Measurements from ENCODE around the gene BAZ1B.

DNA sequence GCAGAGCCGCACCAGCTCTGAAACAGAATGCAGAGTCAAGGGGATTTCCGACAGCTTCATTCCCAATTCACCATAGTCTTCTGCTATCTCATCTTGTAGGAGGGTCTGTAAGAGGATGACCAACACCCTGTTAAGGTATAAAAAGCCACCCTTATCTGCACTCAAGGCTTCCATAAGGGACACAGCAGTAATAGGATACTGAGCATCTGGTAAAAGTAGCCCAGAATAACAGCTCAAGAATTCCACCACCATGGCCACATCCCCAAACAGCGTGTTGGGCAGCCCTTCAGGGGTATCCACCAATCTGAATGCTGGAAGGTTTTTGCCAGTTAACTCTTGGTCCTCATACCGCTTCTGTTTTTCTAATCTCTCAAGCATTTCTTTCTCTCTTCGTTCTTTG lies 44.7 kb downstream of the BAZ1B start:
- TF ChIP-seq, protein P1, sequence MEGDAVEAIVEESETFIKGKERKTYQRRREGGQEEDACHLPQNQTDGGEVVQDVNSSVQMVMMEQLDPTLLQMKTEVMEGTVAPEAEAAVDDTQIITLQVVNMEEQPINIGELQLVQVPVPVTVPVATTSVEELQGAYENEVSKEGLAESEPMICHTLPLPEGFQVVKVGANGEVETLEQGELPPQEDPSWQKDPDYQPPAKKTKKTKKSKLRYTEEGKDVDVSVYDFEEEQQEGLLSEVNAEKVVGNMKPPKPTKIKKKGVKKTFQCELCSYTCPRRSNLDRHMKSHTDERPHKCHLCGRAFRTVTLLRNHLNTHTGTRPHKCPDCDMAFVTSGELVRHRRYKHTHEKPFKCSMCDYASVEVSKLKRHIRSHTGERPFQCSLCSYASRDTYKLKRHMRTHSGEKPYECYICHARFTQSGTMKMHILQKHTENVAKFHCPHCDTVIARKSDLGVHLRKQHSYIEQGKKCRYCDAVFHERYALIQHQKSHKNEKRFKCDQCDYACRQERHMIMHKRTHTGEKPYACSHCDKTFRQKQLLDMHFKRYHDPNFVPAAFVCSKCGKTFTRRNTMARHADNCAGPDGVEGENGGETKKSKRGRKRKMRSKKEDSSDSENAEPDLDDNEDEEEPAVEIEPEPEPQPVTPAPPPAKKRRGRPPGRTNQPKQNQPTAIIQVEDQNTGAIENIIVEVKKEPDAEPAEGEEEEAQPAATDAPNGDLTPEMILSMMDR (IDR thresholded peaks at IDR 0.05), result no peak
- no peak for TF ChIP-seq REST (IDR thresholded peaks at IDR 0.05; ENCODE audit: insufficient read depth in 1 of 2, low read depth in 2 of 2, low read length in 1 of 2)
- TF ChIP-seq POLR2AphosphoS5 (IDR thresholded peaks at IDR 0.05; ENCODE audit: low read depth, low read length), result no peak
